HEK293 (cell line): ENCODE results near the gene DCTN5.

ENCODE experiments used
- PRDM1 ChIP-seq: fragments of 450-650 bp; formaldehyde crosslinking; IDR thresholded peaks from 2 replicates; pipeline ENCODE4; 2016; ENCODE audit warnings: missing biosample characterization, missing genetic modification characterization
- YY1 ChIP-seq: fragments of 450-650 bp; formaldehyde crosslinking; IDR thresholded peaks from 2 replicates; pipeline ENCODE4 v1.5.1; 2018; ENCODE audit warnings: missing biosample characterization, missing genetic modification characterization
- ZNF121 ChIP-seq: fragments of 450-650 bp; formaldehyde crosslinking; IDR thresholded peaks from 2 replicates; pipeline ENCODE4 v1.5.1; 2016; ENCODE audit warnings: missing biosample characterization, missing genetic modification characterization
- ZNF19 ChIP-seq: fragments of 450-650 bp; formaldehyde crosslinking; IDR thresholded peaks from 2 replicates; pipeline ENCODE4; 2016; ENCODE audit warnings: missing biosample characterization, missing genetic modification characterization, low read depth
- ZNF302 ChIP-seq: fragments of 450-650 bp; formaldehyde crosslinking; IDR thresholded peaks from 2 replicates; pipeline ENCODE4 v1.5.1; 2016; ENCODE audit warnings: missing biosample characterization, missing genetic modification characterization, low read depth
- ZNF558 ChIP-seq: fragments of 450-650 bp; formaldehyde crosslinking; IDR thresholded peaks from 2 replicates; pipeline ENCODE4 v1.5.1; 2016; ENCODE audit warnings: missing biosample characterization, missing genetic modification characterization
- ZSCAN30 ChIP-seq: fragments of 450-650 bp; IDR thresholded peaks from 2 replicates; pipeline ENCODE4 v1.5.1; 2018; ENCODE audit warnings: missing biosample characterization, mild to moderate bottlenecking, missing genetic modification characterization, moderate library complexity
- TF ChIP-seq, protein P1 (sequence below): fragments of 450-650 bp; formaldehyde crosslinking; IDR thresholded peaks from 2 replicates; pipeline ENCODE4 v1.5.1; 2016; ENCODE audit warnings: missing biosample characterization, missing genetic modification characterization, borderline replicate concordance
- TF ChIP-seq, protein P2 (sequence below): fragments of 450-650 bp; formaldehyde crosslinking; IDR thresholded peaks from 2 replicates; pipeline ENCODE4 v1.5.1; 2016; ENCODE audit warnings: missing biosample characterization, missing genetic modification characterization
- TF ChIP-seq, protein P3 (sequence below): fragments of 450-650 bp; formaldehyde crosslinking; IDR thresholded peaks from 2 replicates; pipeline ENCODE4 v1.5.1; 2017; ENCODE audit warnings: missing biosample characterization, missing genetic modification characterization
- TF ChIP-seq, protein P4 (sequence below): fragments of 450-650 bp; formaldehyde crosslinking; IDR thresholded peaks from 2 replicates; pipeline ENCODE4 v1.5.1; 2016; ENCODE audit warnings: missing biosample characterization, missing genetic modification characterization, low read depth

DNA sequence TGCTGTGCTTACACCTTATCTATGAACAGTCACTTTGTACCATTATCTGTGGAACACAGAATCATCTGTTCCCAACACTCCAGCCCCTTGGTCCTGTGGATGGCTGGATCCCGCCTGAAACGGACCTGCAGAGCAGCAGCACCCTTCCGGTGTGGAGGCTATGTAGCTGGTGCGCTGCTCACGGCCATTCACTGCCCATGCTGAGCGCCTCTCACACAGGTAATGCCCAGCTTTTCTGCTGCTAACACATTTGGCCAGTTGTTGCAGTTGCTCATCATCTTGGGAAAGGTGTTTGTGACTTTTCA, 26.0 kb downstream of the DCTN5 start:
- TF ChIP-seq, protein P1, sequence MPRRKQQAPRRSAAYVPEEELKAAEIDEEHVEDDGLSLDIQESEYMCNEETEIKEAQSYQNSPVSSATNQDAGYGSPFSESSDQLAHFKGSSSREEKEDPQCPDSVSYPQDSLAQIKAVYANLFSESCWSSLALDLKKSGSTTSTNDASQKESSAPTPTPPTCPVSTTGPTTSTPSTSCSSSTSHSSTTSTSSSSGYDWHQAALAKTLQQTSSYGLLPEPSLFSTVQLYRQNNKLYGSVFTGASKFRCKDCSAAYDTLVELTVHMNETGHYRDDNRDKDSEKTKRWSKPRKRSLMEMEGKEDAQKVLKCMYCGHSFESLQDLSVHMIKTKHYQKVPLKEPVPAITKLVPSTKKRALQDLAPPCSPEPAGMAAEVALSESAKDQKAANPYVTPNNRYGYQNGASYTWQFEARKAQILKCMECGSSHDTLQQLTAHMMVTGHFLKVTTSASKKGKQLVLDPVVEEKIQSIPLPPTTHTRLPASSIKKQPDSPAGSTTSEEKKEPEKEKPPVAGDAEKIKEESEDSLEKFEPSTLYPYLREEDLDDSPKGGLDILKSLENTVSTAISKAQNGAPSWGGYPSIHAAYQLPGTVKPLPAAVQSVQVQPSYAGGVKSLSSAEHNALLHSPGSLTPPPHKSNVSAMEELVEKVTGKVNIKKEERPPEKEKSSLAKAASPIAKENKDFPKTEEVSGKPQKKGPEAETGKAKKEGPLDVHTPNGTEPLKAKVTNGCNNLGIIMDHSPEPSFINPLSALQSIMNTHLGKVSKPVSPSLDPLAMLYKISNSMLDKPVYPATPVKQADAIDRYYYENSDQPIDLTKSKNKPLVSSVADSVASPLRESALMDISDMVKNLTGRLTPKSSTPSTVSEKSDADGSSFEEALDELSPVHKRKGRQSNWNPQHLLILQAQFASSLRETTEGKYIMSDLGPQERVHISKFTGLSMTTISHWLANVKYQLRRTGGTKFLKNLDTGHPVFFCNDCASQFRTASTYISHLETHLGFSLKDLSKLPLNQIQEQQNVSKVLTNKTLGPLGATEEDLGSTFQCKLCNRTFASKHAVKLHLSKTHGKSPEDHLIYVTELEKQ = no peak
- TF ChIP-seq, protein P2, sequence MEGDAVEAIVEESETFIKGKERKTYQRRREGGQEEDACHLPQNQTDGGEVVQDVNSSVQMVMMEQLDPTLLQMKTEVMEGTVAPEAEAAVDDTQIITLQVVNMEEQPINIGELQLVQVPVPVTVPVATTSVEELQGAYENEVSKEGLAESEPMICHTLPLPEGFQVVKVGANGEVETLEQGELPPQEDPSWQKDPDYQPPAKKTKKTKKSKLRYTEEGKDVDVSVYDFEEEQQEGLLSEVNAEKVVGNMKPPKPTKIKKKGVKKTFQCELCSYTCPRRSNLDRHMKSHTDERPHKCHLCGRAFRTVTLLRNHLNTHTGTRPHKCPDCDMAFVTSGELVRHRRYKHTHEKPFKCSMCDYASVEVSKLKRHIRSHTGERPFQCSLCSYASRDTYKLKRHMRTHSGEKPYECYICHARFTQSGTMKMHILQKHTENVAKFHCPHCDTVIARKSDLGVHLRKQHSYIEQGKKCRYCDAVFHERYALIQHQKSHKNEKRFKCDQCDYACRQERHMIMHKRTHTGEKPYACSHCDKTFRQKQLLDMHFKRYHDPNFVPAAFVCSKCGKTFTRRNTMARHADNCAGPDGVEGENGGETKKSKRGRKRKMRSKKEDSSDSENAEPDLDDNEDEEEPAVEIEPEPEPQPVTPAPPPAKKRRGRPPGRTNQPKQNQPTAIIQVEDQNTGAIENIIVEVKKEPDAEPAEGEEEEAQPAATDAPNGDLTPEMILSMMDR = no peak
- TF ChIP-seq, protein P3, sequence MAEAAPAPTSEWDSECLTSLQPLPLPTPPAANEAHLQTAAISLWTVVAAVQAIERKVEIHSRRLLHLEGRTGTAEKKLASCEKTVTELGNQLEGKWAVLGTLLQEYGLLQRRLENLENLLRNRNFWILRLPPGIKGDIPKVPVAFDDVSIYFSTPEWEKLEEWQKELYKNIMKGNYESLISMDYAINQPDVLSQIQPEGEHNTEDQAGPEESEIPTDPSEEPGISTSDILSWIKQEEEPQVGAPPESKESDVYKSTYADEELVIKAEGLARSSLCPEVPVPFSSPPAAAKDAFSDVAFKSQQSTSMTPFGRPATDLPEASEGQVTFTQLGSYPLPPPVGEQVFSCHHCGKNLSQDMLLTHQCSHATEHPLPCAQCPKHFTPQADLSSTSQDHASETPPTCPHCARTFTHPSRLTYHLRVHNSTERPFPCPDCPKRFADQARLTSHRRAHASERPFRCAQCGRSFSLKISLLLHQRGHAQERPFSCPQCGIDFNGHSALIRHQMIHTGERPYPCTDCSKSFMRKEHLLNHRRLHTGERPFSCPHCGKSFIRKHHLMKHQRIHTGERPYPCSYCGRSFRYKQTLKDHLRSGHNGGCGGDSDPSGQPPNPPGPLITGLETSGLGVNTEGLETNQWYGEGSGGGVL (tag by site-specific recombination) = no peak
- TF ChIP-seq ZNF558 (tag by site-specific recombination) (no peak), ZNF302 (no peak), ZNF19 (no peak), YY1 (tag by site-specific recombination) (no peak), PRDM1 (no peak), ZSCAN30 (no peak), ZNF121 (tag by site-specific recombination) (no peak)
- TF ChIP-seq, protein P4, sequence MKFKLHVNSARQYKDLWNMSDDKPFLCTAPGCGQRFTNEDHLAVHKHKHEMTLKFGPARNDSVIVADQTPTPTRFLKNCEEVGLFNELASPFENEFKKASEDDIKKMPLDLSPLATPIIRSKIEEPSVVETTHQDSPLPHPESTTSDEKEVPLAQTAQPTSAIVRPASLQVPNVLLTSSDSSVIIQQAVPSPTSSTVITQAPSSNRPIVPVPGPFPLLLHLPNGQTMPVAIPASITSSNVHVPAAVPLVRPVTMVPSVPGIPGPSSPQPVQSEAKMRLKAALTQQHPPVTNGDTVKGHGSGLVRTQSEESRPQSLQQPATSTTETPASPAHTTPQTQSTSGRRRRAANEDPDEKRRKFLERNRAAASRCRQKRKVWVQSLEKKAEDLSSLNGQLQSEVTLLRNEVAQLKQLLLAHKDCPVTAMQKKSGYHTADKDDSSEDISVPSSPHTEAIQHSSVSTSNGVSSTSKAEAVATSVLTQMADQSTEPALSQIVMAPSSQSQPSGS (tag by site-specific recombination) = no peak
